Body of pancreas (tissue), 4 donors: ENCODE results near the gene ZBTB14.

Experiments used
- CTCF ChIP-seq, 7 experiments: fragments of 450-650 bp in 4 of 7; fragments of 200-600 bp in 3 of 7; sonication (generic) in 3 of 7; IDR thresholded peaks; one replicate each; pipeline ENCODE4 v1.5.1; 2016 to 2019; ENCODE audit warnings: antibody characterized with exemption in 7 of 7
- POLR2A ChIP-seq, 3 donors: fragments of 450-650 bp; IDR thresholded peaks; one replicate each; pipeline ENCODE4 v1.6.1; 2016; ENCODE audit warnings: antibody characterized with exemption in 3 of 3, mild to moderate bottlenecking in 2 of 3

GRCh38 chr18:5244941-5245340 lies 50.6 kb downstream of the ZBTB14 start:
- no peak for TF ChIP-seq CTCF (IDR thresholded peaks at IDR 0.05)
- no peak for TF ChIP-seq POLR2A (IDR thresholded peaks at IDR 0.05)
